Osteoblast (primary cell): ENCODE measurements around the gene GPR34. TPM values are rescaled to one million over a fixed set of nuclear protein-coding genes. Genes with fewer than 3 reads are reported as not detected.
"Not testable (repeated sequence)": the region's sequence is repeated elsewhere in the genome, so short reads cannot be mapped to it uniquely, and the experiment has no call there.

ENCODE experiments used
- DNase-seq: peaks from one replicate; pipeline ENCODE4 v3.0.0; 2011; ENCODE audit warnings: low spot score, mixed read lengths; ENCODE audit not compliant: insufficient read length; ENCODE audit errors: missing footprints
- H2AFZ ChIP-seq: 2 replicates; pipeline ENCODE4 v1.6.0; 2011; ENCODE audit warnings: mild to moderate bottlenecking, low read length
- H3K27ac ChIP-seq: 2 replicates; pipeline ENCODE4 v1.5.1; 2011; ENCODE audit warnings: mild to moderate bottlenecking, low read depth, low read length, moderate library complexity
- H3K27me3 ChIP-seq: 2 replicates; pipeline ENCODE4 v1.6.0; 2012; ENCODE audit warnings: mild to moderate bottlenecking, control low read depth, inconsistent platforms, low read length, moderate library complexity; ENCODE audit not compliant: insufficient read depth
- H3K36me3 ChIP-seq: 2 replicates; pipeline ENCODE4 v1.5.1; 2011; ENCODE audit warnings: mild to moderate bottlenecking, low read length, control low read depth, moderate library complexity; ENCODE audit not compliant: insufficient read depth
- H3K4me1 ChIP-seq: 2 replicates; pipeline ENCODE4 v1.5.1; 2011; ENCODE audit warnings: mild to moderate bottlenecking, low read length, control low read depth, moderate library complexity; ENCODE audit not compliant: insufficient read depth
- H3K4me2 ChIP-seq: 2 replicates; pipeline ENCODE4 v1.6.0; 2011; ENCODE audit warnings: mild to moderate bottlenecking, low read length; ENCODE audit not compliant: insufficient read depth
- H3K4me3 ChIP-seq: fragments of 200-600 bp; sonication (generic); 3 replicates; pipeline ENCODE4 v1.5.1; 2012; ENCODE audit warnings: mild to moderate bottlenecking, low read length, inconsistent platforms; ENCODE audit not compliant: insufficient read depth
- H3K79me2 ChIP-seq: 2 replicates; pipeline ENCODE4 v1.6.0; 2012; ENCODE audit warnings: mild to moderate bottlenecking, low read length, control low read depth, inconsistent platforms; ENCODE audit not compliant: insufficient read depth
- H3K9me3 ChIP-seq: 2 replicates; pipeline ENCODE4 v1.5.1; 2011; ENCODE audit warnings: low read depth, low read length, control low read depth
- H4K20me1 ChIP-seq: 2 replicates; pipeline ENCODE4 v1.6.0; 2012; ENCODE audit warnings: mild to moderate bottlenecking, low read length, control low read depth; ENCODE audit not compliant: insufficient read depth
- CTCF ChIP-seq: IDR thresholded peaks from 2 replicates; pipeline ENCODE4 v1.5.1; 2011; ENCODE audit warnings: mild to moderate bottlenecking, low read depth, low read length, moderate library complexity; ENCODE audit errors: extremely low read depth
- total RNA-seq: library from RNA; depleted of rRNA; stranded (reverse); fragments of >200 nt; gene quantifications from 2 replicates; pipeline ENCODE4 v1.2.3, GENCODE V29; 2012

GPR34 gene
- total RNA-seq, 1 donor: 0.72 TPM

GRCh38 chrX:41718481-41719235 lies 29.9 kb downstream of the GPR34 start:
- no peaks in the 10 kb centered on the region for H3K36me3 ChIP-seq
- H3K27ac ChIP-seq: no peak overlapping the region
- no peaks in the 10 kb centered on the region for H3K9me3 ChIP-seq
- no peak overlapping the region for H3K4me2 ChIP-seq
- DNase-seq: no peak
- no peak overlapping the region for H2AFZ ChIP-seq
- H3K4me1 ChIP-seq: peaks cover 7% of the 10 kb centered on the region
- H4K20me1 ChIP-seq: no peaks in the 10 kb centered on the region
- no peak for TF ChIP-seq CTCF
- no peak overlapping the region for H3K4me3 ChIP-seq
- no peaks in the 10 kb centered on the region for H3K27me3 ChIP-seq
- no peaks in the 10 kb centered on the region for H3K79me2 ChIP-seq

- not testable (repeated sequence) for H3K27ac ChIP-seq, H4K20me1 ChIP-seq, H3K27me3 ChIP-seq, DNase-seq, H3K36me3 ChIP-seq, H3K9me3 ChIP-seq, H2AFZ ChIP-seq, H3K4me2 ChIP-seq, H3K4me1 ChIP-seq, H3K79me2 ChIP-seq, H3K4me3 ChIP-seq
Observed at GRCh38 chrX:41719610-41720009, 30.8 kb downstream of the GPR34 start.

GRCh38 chrX:41720125-41720779 lies 31.5 kb downstream of the GPR34 start:
- H3K36me3 ChIP-seq: no peaks in the 10 kb centered on the region
- no peak overlapping the region for H3K4me2 ChIP-seq
- H3K79me2 ChIP-seq: no peaks in the 10 kb centered on the region
- H3K9me3 ChIP-seq: no peaks in the 10 kb centered on the region
- H3K27ac ChIP-seq: peak overlapping the region; percentile 49
- H3K4me3 ChIP-seq: no peak overlapping the region
- H3K4me1 ChIP-seq: peaks cover 7% of the 10 kb centered on the region
- no peaks in the 10 kb centered on the region for H4K20me1 ChIP-seq
- peak overlapping the region; percentile 31 for H2AFZ ChIP-seq
- no peak for DNase-seq
- no peaks in the 10 kb centered on the region for H3K27me3 ChIP-seq
- TF ChIP-seq CTCF: no peak

- Histone ChIP-seq H3K4me2 (no peak overlapping the region), H3K9me3 (no peaks in the 10 kb centered on the region), H3K79me2 (no peaks in the 10 kb centered on the region)
Observed at GRCh38 chrX:41721590-41721989, 32.8 kb downstream of the GPR34 start.

More at GRCh38 chrX:41721590-41721989, 32.8 kb downstream of the GPR34 start:
- no peak for TF ChIP-seq CTCF
- H4K20me1 ChIP-seq: no peaks in the 10 kb centered on the region
- no peak for DNase-seq
- no peak overlapping the region for H3K27ac ChIP-seq
- H3K27me3 ChIP-seq: no peaks in the 10 kb centered on the region
- no peaks in the 10 kb centered on the region for H3K36me3 ChIP-seq
- no peak overlapping the region for H3K4me3 ChIP-seq
- H2AFZ ChIP-seq: no peak overlapping the region
- H3K4me1 ChIP-seq: peaks cover 7% of the 10 kb centered on the region
